Epithelial cell of esophagus (primary cell): Measurements from ENCODE around the gene PALLD.

Source experiments
- DNase-seq: peaks from one replicate; pipeline ENCODE4 v3.0.0; 2010; ENCODE audit warnings: low read depth
- H3K4me3 ChIP-seq: 2 replicates; pipeline ENCODE4 v1.5.1; 2011; ENCODE audit warnings: mild to moderate bottlenecking, low read length, control low read depth
- CTCF ChIP-seq: IDR thresholded peaks from 2 replicates; pipeline ENCODE4 v1.5.1; 2011; ENCODE audit warnings: low read depth, mild to moderate bottlenecking, low read length, control low read depth, inconsistent platforms; ENCODE audit not compliant: insufficient read depth; ENCODE audit errors: missing control alignments

Gene PALLD

GRCh38 chr4:168854350-168854921 lies 357.6 kb downstream of the PALLD start:
- no peak for TF ChIP-seq CTCF
- DNase-seq, result no peak
- H3K4me3 ChIP-seq, result no peak overlapping the region

- TF ChIP-seq CTCF, result no peak
- no peak for DNase-seq
- no peak overlapping the region for H3K4me3 ChIP-seq
Observed at GRCh38 chr4:168856312-168856711, 359.5 kb downstream of the PALLD start.

GRCh38 chr4:168857009-168857408 lies 360.2 kb downstream of the PALLD start:
- DNase-seq, result no peak
- no peak for TF ChIP-seq CTCF
- H3K4me3 ChIP-seq, result no peak overlapping the region

- DNase-seq, result no peak
- no peak overlapping the region for H3K4me3 ChIP-seq
- no peak for TF ChIP-seq CTCF
Observed at GRCh38 chr4:168857546-168858314, 360.9 kb downstream of the PALLD start.

- H3K4me3 ChIP-seq, result no peak overlapping the region
- no peak for DNase-seq
- no peak for TF ChIP-seq CTCF
Observed at GRCh38 chr4:168859100-168859499, 362.2 kb downstream of the PALLD start.

GRCh38 chr4:168859888-168860694 lies 363.2 kb downstream of the PALLD start:
- H3K4me3 ChIP-seq, result no peak overlapping the region
- TF ChIP-seq CTCF, result no peak
- no peak for DNase-seq
